Natural killer cell (primary cell): ENCODE results near the gene ZG16B. TPM values are rescaled to one million over a fixed set of nuclear protein-coding genes. Genes with fewer than 3 reads are reported as not detected.

ENCODE experiments used
- ATAC-seq, 3 donors: fragments of 150-1000 bp in 2 of 3; fragments of 200-7000 bp in 1 of 3; cut with Tn5 transposase; 1 replicate in 1 of 3; 2 replicates in 2 of 3; pipeline ENCODE4 v1.10.0; 2021; ENCODE audit warnings: mild to moderate bottlenecking in 2 of 3, moderate library complexity in 2 of 3
- DNase-seq, 2 donors: peaks; one replicate each; pipeline versions ENCODE4 v3.0.0 to v3.0.0-alpha.2; 2013 to 2021; ENCODE audit warnings: mixed read lengths in 1 of 2
- H3K27ac ChIP-seq: one replicate; pipeline ENCODE4 v1.5.1; 2013; ENCODE audit warnings: mild to moderate bottlenecking, low read length
- H3K27me3 ChIP-seq: one replicate; pipeline ENCODE4 v1.6.1; 2013; ENCODE audit warnings: low read length; ENCODE audit not compliant: control insufficient read depth, insufficient read depth
- H3K36me3 ChIP-seq: one replicate; pipeline ENCODE4 v1.6.1; 2013; ENCODE audit warnings: low read length; ENCODE audit not compliant: control insufficient read depth, insufficient read depth
- H3K4me1 ChIP-seq: one replicate; pipeline ENCODE4 v1.6.1; 2013; ENCODE audit warnings: low read length; ENCODE audit not compliant: control insufficient read depth, insufficient read depth
- H3K4me3 ChIP-seq: one replicate; pipeline ENCODE4 v1.5.1; 2013; ENCODE audit warnings: low read length
- H3K9me3 ChIP-seq: one replicate; pipeline ENCODE4 v1.6.1; 2013; ENCODE audit warnings: low read length; ENCODE audit not compliant: control insufficient read depth, insufficient read depth
- H3K27ac Mint-ChIP-seq, 2 donors: one replicate each; pipeline ENCODE4 v1.8.0; 2022; ENCODE audit warnings: mild to moderate bottlenecking in 2 of 2, mixed read lengths in 2 of 2, moderate library complexity in 1 of 2
- H3K27me3 Mint-ChIP-seq, 2 donors: one replicate each; pipeline ENCODE4 v1.8.0; 2022; ENCODE audit warnings: low read depth in 2 of 2, mixed read lengths in 2 of 2
- H3K36me3 Mint-ChIP-seq: one replicate; pipeline ENCODE4 v1.8.0; 2022; ENCODE audit warnings: mixed read lengths
- H3K4me1 Mint-ChIP-seq, 2 donors: one replicate each; pipeline ENCODE4 v1.8.0; 2022; ENCODE audit warnings: mixed read lengths in 2 of 2
- H3K4me3 Mint-ChIP-seq: one replicate; pipeline ENCODE4 v1.8.0; 2022; ENCODE audit warnings: mild to moderate bottlenecking, moderate library complexity, mixed read lengths
- H3K9me3 Mint-ChIP-seq, 2 donors: one replicate each; pipeline ENCODE4 v1.8.0; 2022; ENCODE audit warnings: mixed read lengths in 2 of 2
- WGBS: methylation state at CpG from one replicate; pipeline ENCODE4 v1.1.7; 2013; ENCODE audit warnings: missing lambda C conversion rate; ENCODE audit not compliant: insufficient coverage; 5-methylcytosine and 5-hydroxymethylcytosine counted together
- intact Hi-C: fragments of 100-400 bp; cut with micrococcal nuclease; formaldehyde crosslinking; loops from one replicate; pipeline ENCODE4 v1.14.2; 2022
- total RNA-seq, 4 donors: library from RNA; stranded (reverse); fragments of 120-200 nt in 1 of 4; gene quantifications; one replicate each; pipeline versions ENCODE4 v1.2.3 to v1.2.4, GENCODE V29; 2013 to 2022
- TF ChIP-seq, protein P1 (sequence below): fragments of 200-600 bp; IDR thresholded peaks from one replicate; pipeline ENCODE4 v1.8.0; 2022; ENCODE audit warnings: antibody characterized with exemption

The ZG16B gene
- total RNA-seq, 3 donors from 2014 or later (not counting 1 experiment from before 2014, with no cell fraction given) = 0.78 to 1.5 (median 1.1) TPM

DNA sequence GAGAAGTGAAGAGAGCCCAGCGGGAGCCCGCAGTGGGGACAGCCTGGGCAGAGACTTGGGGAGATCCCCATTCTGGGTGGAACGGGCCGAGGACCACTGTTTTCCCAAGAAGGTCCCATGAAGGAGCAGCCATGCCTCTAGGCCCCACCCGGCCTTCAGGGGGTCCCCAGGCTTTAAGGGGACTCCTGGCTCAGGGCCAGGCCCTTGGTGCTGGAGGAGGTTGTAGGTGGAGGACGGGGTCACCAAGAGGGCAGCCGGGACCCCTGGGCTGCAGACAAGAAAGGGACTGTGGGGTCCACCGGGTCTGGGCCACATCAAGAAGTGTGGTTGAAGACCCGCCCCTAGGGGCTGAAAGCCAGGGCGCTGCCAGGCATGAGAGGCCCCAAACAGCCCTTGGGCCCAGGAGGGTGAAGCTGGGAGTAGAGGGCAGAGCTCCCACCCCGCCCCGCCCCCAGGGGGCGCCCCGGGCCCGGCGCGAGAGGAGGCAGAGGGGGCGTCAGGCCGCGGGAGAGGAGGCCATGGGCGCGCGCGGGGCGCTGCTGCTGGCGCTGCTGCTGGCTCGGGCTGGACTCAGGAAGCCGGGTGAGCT lies 13.3 kb upstream of the ZG16B start, which contains the start of gene PRSS21:
PRSS21 (plus strand) TSS at position 487 of the 589 bp plus-strand sequence; CDS start at position 519, 32 bp downstream.
- intact Hi-C loops = no loop called here
- ATAC-seq (peak in 2 of 3 donors; percentile 58 to 84), DNase-seq (peak in 1 of 2 donors; percentile 44)
- Mint-ChIP-seq H3K27ac (no peak within 1 kb of the TSS), H3K36me3 (no peaks in the 10 kb centered on the region), H3K27me3 (no peaks in the 10 kb centered on the region), H3K4me1 (no peaks in the 10 kb centered on the region), H3K9me3 (no peaks in the 10 kb centered on the region), H3K4me3 (peak within 1 kb of the TSS; percentile 57)
- TF ChIP-seq, protein P1, sequence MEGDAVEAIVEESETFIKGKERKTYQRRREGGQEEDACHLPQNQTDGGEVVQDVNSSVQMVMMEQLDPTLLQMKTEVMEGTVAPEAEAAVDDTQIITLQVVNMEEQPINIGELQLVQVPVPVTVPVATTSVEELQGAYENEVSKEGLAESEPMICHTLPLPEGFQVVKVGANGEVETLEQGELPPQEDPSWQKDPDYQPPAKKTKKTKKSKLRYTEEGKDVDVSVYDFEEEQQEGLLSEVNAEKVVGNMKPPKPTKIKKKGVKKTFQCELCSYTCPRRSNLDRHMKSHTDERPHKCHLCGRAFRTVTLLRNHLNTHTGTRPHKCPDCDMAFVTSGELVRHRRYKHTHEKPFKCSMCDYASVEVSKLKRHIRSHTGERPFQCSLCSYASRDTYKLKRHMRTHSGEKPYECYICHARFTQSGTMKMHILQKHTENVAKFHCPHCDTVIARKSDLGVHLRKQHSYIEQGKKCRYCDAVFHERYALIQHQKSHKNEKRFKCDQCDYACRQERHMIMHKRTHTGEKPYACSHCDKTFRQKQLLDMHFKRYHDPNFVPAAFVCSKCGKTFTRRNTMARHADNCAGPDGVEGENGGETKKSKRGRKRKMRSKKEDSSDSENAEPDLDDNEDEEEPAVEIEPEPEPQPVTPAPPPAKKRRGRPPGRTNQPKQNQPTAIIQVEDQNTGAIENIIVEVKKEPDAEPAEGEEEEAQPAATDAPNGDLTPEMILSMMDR = no peak
- H3K36me3 ChIP-seq = no peaks in the 10 kb centered on the region
- no peak within 1 kb of the TSS for H3K4me3 ChIP-seq
- peaks cover 9% of the 10 kb centered on the region for H3K4me1 ChIP-seq
- H3K27ac ChIP-seq = no peak within 1 kb of the TSS
- no peaks in the 10 kb centered on the region for H3K9me3 ChIP-seq
- WGBS = 70% methylated on average over 28 of the region's 28 CpGs
- no peaks in the 10 kb centered on the region for H3K27me3 ChIP-seq

DNA sequence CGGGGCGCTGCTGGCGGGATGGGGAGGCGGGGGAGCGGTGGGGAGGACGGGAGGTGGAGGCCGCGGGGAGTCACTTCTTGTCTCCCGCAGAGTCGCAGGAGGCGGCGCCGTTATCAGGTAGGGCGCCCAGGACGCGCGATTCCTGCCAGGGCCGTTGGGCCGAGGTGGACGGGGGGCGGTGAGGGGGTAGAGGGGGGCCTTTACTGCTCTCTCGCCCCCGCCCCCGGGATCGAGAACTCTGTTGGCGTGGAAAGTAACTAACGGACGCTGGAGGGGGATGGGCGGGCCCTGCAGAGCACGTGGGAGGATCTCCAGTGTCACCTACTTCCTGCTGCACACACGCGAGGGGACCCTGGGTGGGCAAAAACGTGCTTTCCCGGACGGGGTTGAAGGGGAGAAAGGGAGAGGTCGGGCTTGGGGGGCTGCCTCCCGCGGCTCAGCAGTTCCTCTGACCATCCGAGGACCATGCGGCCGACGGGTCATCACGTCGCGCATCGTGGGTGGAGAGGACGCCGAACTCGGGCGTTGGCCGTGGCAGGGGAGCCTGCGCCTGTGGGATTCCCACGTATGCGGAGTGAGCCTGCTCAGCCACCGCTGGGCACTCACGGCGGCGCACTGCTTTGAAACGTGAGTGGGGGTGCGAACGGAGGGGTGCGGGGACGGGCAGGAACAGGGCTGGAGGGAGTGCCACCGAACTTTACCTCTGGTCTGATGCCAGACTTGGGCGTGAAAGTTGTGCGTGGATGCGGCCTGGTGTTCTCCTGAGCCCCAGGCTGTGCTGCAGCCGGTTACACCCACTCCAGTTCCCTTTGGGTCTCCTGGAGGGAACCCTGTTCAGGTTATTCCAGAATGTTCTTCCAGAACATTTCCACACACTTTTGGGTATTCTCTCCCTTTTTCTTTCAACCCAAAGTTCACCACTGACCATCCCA lies 12.5 kb upstream of the ZG16B start:
- no peaks in the 10 kb centered on the region for H3K4me1 Mint-ChIP-seq

DNA sequence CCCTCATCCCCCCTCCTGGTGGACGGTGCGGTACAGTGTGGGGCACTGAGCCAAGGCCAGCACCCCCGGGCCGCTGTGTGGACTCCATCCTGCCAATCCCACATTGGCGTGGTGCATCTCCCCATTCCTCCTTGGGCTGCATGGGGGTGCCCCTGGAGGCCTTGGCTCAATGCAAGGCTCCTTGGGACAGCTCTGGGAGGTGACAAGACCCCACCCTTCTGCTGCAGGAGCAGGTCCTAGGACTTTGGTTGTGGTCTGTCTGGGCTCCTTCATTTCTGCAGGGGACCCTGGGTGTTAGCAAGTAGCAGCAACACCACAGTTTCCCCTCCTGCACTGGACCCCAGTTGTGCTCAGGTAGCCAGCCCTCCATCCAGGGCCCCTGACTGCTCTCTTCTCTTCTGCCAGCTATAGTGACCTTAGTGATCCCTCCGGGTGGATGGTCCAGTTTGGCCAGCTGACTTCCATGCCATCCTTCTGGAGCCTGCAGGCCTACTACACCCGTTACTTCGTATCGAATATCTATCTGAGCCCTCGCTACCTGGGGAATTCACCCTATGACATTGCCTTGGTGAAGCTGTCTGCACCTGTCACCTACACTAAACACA lies 11.7 kb upstream of the ZG16B start:
- H3K4me1 ChIP-seq = peaks cover 3% of the 10 kb centered on the region
- Mint-ChIP-seq H3K4me3 (peak overlapping the region; percentile 28), H3K4me1 (no peaks in the 10 kb centered on the region), H3K27ac (no peak overlapping the region), H3K36me3 (no peaks in the 10 kb centered on the region), H3K9me3 (no peaks in the 10 kb centered on the region), H3K27me3 (no peaks in the 10 kb centered on the region)
- WGBS = 93% methylated on average over 10 of the region's 10 CpGs
- intact Hi-C loops = no loop called here
- no peak overlapping the region for H3K27ac ChIP-seq
- no peak for DNase-seq
- H3K36me3 ChIP-seq = no peaks in the 10 kb centered on the region
- H3K9me3 ChIP-seq = no peaks in the 10 kb centered on the region
- no peak overlapping the region for H3K4me3 ChIP-seq
- ATAC-seq = no peak
- H3K27me3 ChIP-seq = no peaks in the 10 kb centered on the region
- TF ChIP-seq, protein P1 = no peak

More for the DNA sequence above, 12.5 kb upstream of the ZG16B start:
- H3K4me1 ChIP-seq = peaks cover 3% of the 10 kb centered on the region
- no peaks in the 10 kb centered on the region for H3K9me3 ChIP-seq
- no peaks in the 10 kb centered on the region for H3K36me3 ChIP-seq
- intact Hi-C loops = no loop called here
- DNase-seq (no peak), ATAC-seq (peak in 1 of 3 donors; percentile 23)
- WGBS = 81% methylated on average over 68 of the region's 68 CpGs
- Mint-ChIP-seq H3K27ac (no peak overlapping the region), H3K36me3 (no peaks in the 10 kb centered on the region), H3K4me3 (peak overlapping the region; percentile 57), H3K27me3 (no peaks in the 10 kb centered on the region), H3K9me3 (no peaks in the 10 kb centered on the region)
- no peak overlapping the region for H3K27ac ChIP-seq
- no peak overlapping the region for H3K4me3 ChIP-seq
- no peaks in the 10 kb centered on the region for H3K27me3 ChIP-seq
- TF ChIP-seq, protein P1 = no peak
